SU-DHL-6 (cell line): ENCODE measurements around the gene CSF3R.

Experiments used
- H2AFZ ChIP-seq: fragments of 200-600 bp; sonication (generic); 2 replicates; pipeline ENCODE4 v1.6.1; 2014; ENCODE audit warnings: low read depth, mild to moderate bottlenecking, moderate library complexity, mixed read lengths, antibody characterized with exemption, low read length; ENCODE audit not compliant: severe bottlenecking
- H3F3A ChIP-seq: fragments of 200-600 bp; shearing (Covaris generic); 2 replicates; pipeline ENCODE4 v1.6.0; 2016; ENCODE audit warnings: antibody characterized with exemption, mild to moderate bottlenecking; ENCODE audit not compliant: insufficient read depth
- H3K27ac ChIP-seq: fragments of 200-600 bp; sonication (generic); 2 replicates; pipeline ENCODE4 v1.5.1; 2016; ENCODE audit warnings: low read depth, mild to moderate bottlenecking, low read length, moderate library complexity, mixed read lengths
- H3K27me3 ChIP-seq: fragments of 200-600 bp; sonication (generic), shearing (Covaris generic); 2 replicates; pipeline ENCODE4 v1.6.0; 2014; ENCODE audit warnings: mild to moderate bottlenecking, low read length
- H3K36me3 ChIP-seq: fragments of 200-600 bp; sonication (generic); 2 replicates; pipeline ENCODE4 v1.6.1; 2014; ENCODE audit warnings: mild to moderate bottlenecking, low read length, mixed read lengths
- H3K4me2 ChIP-seq: fragments of 300-600, 200-600 bp; shearing (Covaris generic), sonication (generic); 2 replicates; pipeline ENCODE4 v1.6.0; 2014; ENCODE audit warnings: low read length, low read depth, mild to moderate bottlenecking; ENCODE audit not compliant: poor library complexity, severe bottlenecking
- H3K4me3 ChIP-seq: fragments of 200-600 bp; sonication (generic); 2 replicates; pipeline ENCODE4 v1.5.1; 2014; ENCODE audit warnings: antibody characterized with exemption, low read length, mild to moderate bottlenecking, mixed read lengths; ENCODE audit not compliant: insufficient read depth, poor library complexity, severe bottlenecking
- H3K79me2 ChIP-seq: fragments of 200-600 bp; sonication (generic); 2 replicates; pipeline ENCODE4 v1.6.1; 2014; ENCODE audit warnings: mild to moderate bottlenecking, low read length, moderate library complexity; ENCODE audit not compliant: insufficient read depth
- H3K9ac ChIP-seq: fragments of 200-600 bp; sonication (generic); 2 replicates; pipeline ENCODE4 v1.7.0; 2014; ENCODE audit warnings: mild to moderate bottlenecking, low read length
- H3K9me2 ChIP-seq: fragments of 200-600 bp; sonication (generic); replicated peaks from 2 replicates; pipeline ENCODE4 v1.6.1; 2014; ENCODE audit warnings: low read length; ENCODE audit not compliant: insufficient read depth
- H3K9me3 ChIP-seq: fragments of 200-600 bp; sonication (generic); 2 replicates; pipeline ENCODE4 v1.6.1; 2014; ENCODE audit warnings: low read length, mixed read lengths; ENCODE audit not compliant: insufficient read depth
- H4K20me1 ChIP-seq: fragments of 200-600 bp; sonication (generic); 2 replicates; pipeline ENCODE4 v1.6.1; 2014; ENCODE audit warnings: low read depth, mild to moderate bottlenecking, antibody characterized with exemption, low read length, moderate library complexity, mixed read lengths
- EZH2phosphoT487 ChIP-seq: fragments of 200-600 bp; sonication (generic), shearing (Covaris generic); conservative IDR thresholded peaks from 2 replicates; pipeline ENCODE4 v1.6.1; 2018; ENCODE audit warnings: mild to moderate bottlenecking, antibody characterized with exemption, low read length, moderate library complexity, mixed read lengths
- TF ChIP-seq, protein P1 (sequence below): fragments of 200-600 bp; sonication (generic); IDR thresholded peaks from one replicate; pipeline ENCODE4 v1.5.1; 2017; ENCODE audit warnings: antibody characterized with exemption, mild to moderate bottlenecking, low read length, moderate library complexity; ENCODE audit not compliant: insufficient read depth, poor library complexity, severe bottlenecking

CSF3R gene

DNA sequence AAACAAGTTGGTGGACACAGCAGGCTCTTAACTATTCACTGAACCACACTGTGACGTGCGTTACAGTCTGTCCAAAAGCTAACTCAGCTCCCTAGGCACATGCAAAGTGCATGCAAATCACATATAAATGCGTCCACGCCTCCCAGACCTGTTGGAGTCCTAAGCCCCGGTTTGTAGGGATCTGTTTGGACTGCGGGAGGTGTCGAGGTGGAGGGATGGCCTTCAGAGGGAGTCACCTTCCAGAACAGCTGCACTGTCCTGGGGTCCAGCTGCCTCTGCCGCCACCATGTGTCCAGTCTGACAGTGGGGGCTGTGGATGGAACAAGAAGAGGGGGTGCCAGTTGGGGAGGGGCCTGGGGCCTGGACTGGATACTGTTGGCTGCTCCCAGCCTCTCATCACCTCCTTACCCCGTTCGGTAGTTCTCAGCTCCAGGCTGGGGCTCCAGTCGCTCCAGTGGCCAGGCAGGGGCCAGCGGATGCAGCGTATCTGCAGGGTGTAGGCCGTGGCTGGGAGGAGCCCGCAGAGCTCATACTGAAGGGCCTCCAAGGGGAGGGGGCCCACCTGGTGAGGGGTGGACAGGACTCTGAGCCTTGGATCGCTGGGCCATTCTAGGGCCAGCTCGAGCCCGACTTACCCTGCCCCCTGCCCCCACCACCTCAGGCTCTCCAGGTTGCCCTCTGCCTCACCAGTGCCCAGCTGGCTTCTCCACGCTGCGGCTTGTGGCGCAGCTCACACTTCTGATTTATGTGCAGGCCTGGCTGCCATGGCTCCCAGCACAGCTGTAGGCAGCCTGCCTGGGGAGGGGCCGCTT, 10.7 kb downstream of the CSF3R start:
- 0 out of 2 replicates have a peak, but pooled peaks cover 3% of the 10 kb centered on the region for H3F3A ChIP-seq
- no peak overlapping the region for H3K9ac ChIP-seq
- no peaks in the 10 kb centered on the region for H3K79me2 ChIP-seq
- H3K27ac ChIP-seq = no peak overlapping the region
- H3K36me3 ChIP-seq = no peaks in the 10 kb centered on the region
- no peaks in the 10 kb centered on the region for H3K27me3 ChIP-seq
- TF ChIP-seq EZH2phosphoT487 = no peak
- TF ChIP-seq, protein P1, sequence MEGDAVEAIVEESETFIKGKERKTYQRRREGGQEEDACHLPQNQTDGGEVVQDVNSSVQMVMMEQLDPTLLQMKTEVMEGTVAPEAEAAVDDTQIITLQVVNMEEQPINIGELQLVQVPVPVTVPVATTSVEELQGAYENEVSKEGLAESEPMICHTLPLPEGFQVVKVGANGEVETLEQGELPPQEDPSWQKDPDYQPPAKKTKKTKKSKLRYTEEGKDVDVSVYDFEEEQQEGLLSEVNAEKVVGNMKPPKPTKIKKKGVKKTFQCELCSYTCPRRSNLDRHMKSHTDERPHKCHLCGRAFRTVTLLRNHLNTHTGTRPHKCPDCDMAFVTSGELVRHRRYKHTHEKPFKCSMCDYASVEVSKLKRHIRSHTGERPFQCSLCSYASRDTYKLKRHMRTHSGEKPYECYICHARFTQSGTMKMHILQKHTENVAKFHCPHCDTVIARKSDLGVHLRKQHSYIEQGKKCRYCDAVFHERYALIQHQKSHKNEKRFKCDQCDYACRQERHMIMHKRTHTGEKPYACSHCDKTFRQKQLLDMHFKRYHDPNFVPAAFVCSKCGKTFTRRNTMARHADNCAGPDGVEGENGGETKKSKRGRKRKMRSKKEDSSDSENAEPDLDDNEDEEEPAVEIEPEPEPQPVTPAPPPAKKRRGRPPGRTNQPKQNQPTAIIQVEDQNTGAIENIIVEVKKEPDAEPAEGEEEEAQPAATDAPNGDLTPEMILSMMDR = no peak
- H3K4me3 ChIP-seq = no peak overlapping the region
- H3K4me2 ChIP-seq = no peak overlapping the region
- no peaks in the 10 kb centered on the region for H3K9me2 ChIP-seq
- H2AFZ ChIP-seq = no peak overlapping the region
- H4K20me1 ChIP-seq = no peaks in the 10 kb centered on the region
- H3K9me3 ChIP-seq = no peaks in the 10 kb centered on the region

DNA sequence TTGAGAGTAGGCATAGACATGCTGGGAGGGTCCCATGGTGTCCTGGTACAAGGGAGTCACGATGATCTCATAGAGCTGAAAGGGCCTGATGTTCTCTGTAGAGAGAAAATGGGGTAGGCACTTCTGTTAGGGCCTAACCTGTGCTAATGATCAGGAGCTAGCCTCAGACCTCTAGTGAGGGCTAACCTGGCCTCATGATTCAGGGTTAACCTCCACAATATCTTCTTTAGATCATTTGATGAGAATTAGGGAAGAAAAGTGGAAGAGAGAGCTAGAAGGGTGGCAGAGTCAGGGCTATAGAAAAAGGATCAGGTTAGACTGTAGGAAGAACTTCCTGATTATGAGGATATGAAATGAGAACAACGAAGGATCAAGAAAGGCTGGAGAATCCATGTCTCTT, 13.6 kb downstream of the CSF3R start:
- no peaks in the 10 kb centered on the region for H3K27me3 ChIP-seq
- H3K9me2 ChIP-seq = no peaks in the 10 kb centered on the region
- no peak for TF ChIP-seq EZH2phosphoT487
- TF ChIP-seq, protein P1 = no peak
- no peak overlapping the region for H2AFZ ChIP-seq
- H3K4me2 ChIP-seq = no peak overlapping the region
- no peaks in the 10 kb centered on the region for H4K20me1 ChIP-seq
- H3K4me3 ChIP-seq = no peak overlapping the region
- H3F3A ChIP-seq = no peaks in the 10 kb centered on the region; the same call in 1 of the 2 replicates
- H3K9ac ChIP-seq = no peak overlapping the region
- H3K36me3 ChIP-seq = no peaks in the 10 kb centered on the region
- no peaks in the 10 kb centered on the region for H3K9me3 ChIP-seq
- no peaks in the 10 kb centered on the region for H3K79me2 ChIP-seq
- no peak overlapping the region for H3K27ac ChIP-seq

DNA sequence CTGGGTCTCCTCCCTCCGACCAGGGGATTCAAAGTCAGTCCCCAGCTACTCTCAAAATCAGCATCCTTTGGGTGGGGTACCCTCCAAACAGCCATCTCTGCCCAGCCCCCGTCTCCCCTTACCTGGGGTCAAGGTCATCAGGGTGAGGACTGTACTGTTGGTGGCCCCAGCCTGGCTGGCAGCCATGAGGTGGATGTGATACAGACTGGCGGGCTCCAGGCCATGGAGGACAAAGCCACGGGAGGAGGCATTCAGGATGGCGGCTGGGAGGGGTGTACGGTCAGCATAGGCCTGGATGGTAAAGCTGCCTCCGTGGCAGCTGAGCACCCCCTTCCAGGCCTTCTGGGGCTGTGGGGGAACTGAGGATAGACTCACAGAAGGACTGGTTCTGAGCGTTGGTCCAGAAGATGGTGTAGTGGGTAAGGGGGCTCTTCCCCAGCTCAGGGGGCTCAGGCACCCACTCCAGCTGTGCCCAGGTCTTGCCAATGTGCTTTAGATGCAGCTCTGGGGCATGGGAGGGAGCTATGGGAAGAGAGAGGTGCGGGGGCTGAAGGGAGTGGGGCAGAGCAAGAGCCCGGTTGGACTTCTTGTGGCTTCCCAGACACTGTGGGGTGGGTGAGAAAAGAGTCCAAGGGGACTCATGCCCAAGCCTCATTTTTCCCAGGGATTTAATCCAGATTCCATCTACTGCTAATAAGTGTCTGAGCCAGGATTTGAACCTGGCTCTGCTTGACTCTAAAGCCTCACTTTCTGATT, 14.8 kb downstream of the CSF3R start:
- Histone ChIP-seq H4K20me1 (no peaks in the 10 kb centered on the region), H2AFZ (no peak overlapping the region), H3K9me2 (no peaks in the 10 kb centered on the region), H3K27ac (no peak overlapping the region), H3K27me3 (no peaks in the 10 kb centered on the region), H3K36me3 (no peaks in the 10 kb centered on the region), H3K79me2 (peaks cover 11% of the 10 kb centered on the region; the same call in 1 of the 2 replicates), H3K4me3 (no peak overlapping the region), H3F3A (no peaks in the 10 kb centered on the region; the same call in 1 of the 2 replicates), H3K9ac (no peak overlapping the region), H3K9me3 (no peaks in the 10 kb centered on the region), H3K4me2 (no peak overlapping the region)
- TF ChIP-seq EZH2phosphoT487 = no peak

DNA sequence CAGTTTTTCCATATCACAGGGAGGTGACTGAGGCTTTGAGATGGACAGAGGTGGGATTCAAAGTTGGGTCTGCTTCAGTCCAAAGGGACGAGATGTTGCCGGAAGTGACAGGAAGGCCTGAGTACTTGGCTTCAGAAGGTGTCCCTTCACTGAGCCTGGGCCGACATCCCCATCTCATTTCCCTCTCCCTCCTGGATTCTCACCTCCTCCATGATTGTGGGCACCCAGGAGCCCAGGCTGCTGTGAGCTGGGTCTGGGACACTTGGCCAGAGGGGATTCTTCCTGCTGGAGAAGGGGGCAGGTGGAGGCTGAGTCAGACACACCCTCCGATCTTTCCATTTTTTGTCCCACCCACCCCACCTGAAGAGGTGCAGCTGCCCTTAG, 15.7 kb downstream of the CSF3R start:
- Histone ChIP-seq H3K27ac (no peak overlapping the region), H3K9me3 (no peaks in the 10 kb centered on the region), H3K9me2 (no peaks in the 10 kb centered on the region), H3K4me3 (no peak overlapping the region), H3K79me2 (peaks cover 11% of the 10 kb centered on the region; the same call in 1 of the 2 replicates), H3K27me3 (no peaks in the 10 kb centered on the region), H3K4me2 (no peak overlapping the region), H3K36me3 (no peaks in the 10 kb centered on the region), H2AFZ (no peak overlapping the region), H3F3A (no peaks in the 10 kb centered on the region; the same call in 1 of the 2 replicates), H3K9ac (no peak overlapping the region), H4K20me1 (no peaks in the 10 kb centered on the region)
- TF ChIP-seq EZH2phosphoT487 = no peak
- TF ChIP-seq, protein P1 = no peak
